ENCODE measurements around the gene ATP1A2.

DNA sequence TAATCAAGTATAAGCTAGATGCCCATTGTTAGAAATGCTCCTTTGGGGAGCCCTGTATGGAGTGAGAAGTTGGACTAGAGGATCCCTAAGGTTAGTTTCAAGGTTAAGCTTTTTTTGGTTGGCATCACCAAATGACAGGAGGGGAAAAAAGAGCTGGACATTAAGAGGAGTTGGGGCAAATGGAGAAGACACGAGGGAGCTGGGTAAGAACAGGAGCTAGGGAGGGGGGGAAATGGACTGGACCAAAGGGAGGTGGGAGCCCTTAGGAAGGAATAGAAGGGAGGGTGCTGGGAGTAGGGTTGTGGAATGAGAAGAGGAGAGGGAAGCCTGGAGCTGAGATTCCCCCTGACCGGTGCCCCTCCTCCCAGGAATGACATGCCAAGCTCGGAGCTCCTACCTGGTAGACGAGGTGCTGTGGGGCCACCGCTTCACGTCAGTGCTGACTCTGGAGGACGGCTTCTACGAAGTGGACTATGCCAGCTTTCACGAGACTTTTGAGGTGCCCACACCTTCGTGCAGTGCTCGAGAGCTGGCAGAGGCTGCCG, 28.4 kb upstream of the ATP1A2 start:
- TF ChIP-seq, protein P1, sequence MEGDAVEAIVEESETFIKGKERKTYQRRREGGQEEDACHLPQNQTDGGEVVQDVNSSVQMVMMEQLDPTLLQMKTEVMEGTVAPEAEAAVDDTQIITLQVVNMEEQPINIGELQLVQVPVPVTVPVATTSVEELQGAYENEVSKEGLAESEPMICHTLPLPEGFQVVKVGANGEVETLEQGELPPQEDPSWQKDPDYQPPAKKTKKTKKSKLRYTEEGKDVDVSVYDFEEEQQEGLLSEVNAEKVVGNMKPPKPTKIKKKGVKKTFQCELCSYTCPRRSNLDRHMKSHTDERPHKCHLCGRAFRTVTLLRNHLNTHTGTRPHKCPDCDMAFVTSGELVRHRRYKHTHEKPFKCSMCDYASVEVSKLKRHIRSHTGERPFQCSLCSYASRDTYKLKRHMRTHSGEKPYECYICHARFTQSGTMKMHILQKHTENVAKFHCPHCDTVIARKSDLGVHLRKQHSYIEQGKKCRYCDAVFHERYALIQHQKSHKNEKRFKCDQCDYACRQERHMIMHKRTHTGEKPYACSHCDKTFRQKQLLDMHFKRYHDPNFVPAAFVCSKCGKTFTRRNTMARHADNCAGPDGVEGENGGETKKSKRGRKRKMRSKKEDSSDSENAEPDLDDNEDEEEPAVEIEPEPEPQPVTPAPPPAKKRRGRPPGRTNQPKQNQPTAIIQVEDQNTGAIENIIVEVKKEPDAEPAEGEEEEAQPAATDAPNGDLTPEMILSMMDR (IDR thresholded peaks at IDR 0.05; ENCODE audit: low read depth, low read length), result no peak
- TF ChIP-seq EZH2phosphoT487 (IDR thresholded peaks at IDR 0.05; ENCODE audit: low read depth), result no peak

All from OCI-LY3 (cell line).